Psoas muscle (tissue), 8 donors: ENCODE data around the gene SMG6. TPM values are rescaled to one million over a fixed set of nuclear protein-coding genes. Genes with fewer than 3 reads are reported as not detected.

Experiments
- ATAC-seq, 4 donors: fragments of 200-7000 bp; cut with Tn5 transposase; one replicate each; pipeline ENCODE4 v1.9.1; 2020; ENCODE audit warnings: moderate library complexity in 3 of 4, mild to moderate bottlenecking in 2 of 4
- DNase-seq, 2 donors: peaks; one replicate each; pipeline ENCODE4 v3.0.0-alpha.2; 2020
- H3K27ac ChIP-seq: fragments of 200-600 bp; one replicate; pipeline ENCODE4 v1.8.0; 2022
- H3K27me3 ChIP-seq, 3 donors: fragments of 200-600 bp in 1 of 3; one replicate each; pipeline versions ENCODE4 v1.6.1 to v1.8.0; 2013 to 2022; ENCODE audit warnings: low read length in 2 of 3, mild to moderate bottlenecking in 2 of 3, moderate library complexity in 1 of 3; ENCODE audit not compliant: insufficient read depth in 3 of 3
- H3K36me3 ChIP-seq, 2 donors: fragments of 200-600 bp in 1 of 2; one replicate each; pipeline versions ENCODE4 v1.6.1 to v1.8.0; 2013 to 2022; ENCODE audit warnings: low read depth in 1 of 2, mild to moderate bottlenecking in 1 of 2, moderate library complexity in 1 of 2; ENCODE audit not compliant: insufficient read depth in 1 of 2
- H3K4me1 ChIP-seq: fragments of 200-600 bp; one replicate; pipeline ENCODE4 v1.8.0; 2022
- H3K4me3 ChIP-seq: fragments of 200-600 bp; one replicate; pipeline ENCODE4 v1.8.0; 2022; ENCODE audit warnings: mild to moderate bottlenecking
- H3K9me3 ChIP-seq: fragments of 200-600 bp; one replicate; pipeline ENCODE4 v1.8.0; 2022
- WGBS, 3 donors: extraction: QIAGEN DNeasy Blood & Tissue Kit; methylation state at CpG; one replicate each; pipeline versions ENCODE4 v1.1.6 to v1.1.7; 2013; 5-methylcytosine and 5-hydroxymethylcytosine counted together
- intact Hi-C, 2 donors: fragments of 100-400 bp; cut with DNase I; formaldehyde crosslinking; loops; one replicate each; pipeline versions ENCODE4 v1.11.0 to v1.14.2; 2022
- polyA plus RNA-seq, 3 donors: library from polyadenylated mRNA; stranded (reverse); fragments of 200-250 nt; gene quantifications; one replicate each; pipeline ENCODE4 v1.2.3, GENCODE V29; 2013
- total RNA-seq, 4 donors: library from RNA; stranded (reverse); fragmentation: NEBNext Ultra II Directional in 2 of 4; extraction: Animal tissue kit (Norgen Biotek cat#: 25700) in 2 of 4; gene quantifications; one replicate each; pipeline versions ENCODE4 v1.2.1 to v1.2.4, GENCODE V29; 2021 to 2023
- TF ChIP-seq, protein P1 (sequence below): fragments of 200-600 bp; IDR thresholded peaks from one replicate; pipeline ENCODE4 v1.8.0; 2022; ENCODE audit warnings: antibody characterized with exemption
- donor health status: healthy with polysubstance abuse.
- donor health status: DM: no; HTN: no; CAD: no; lungs with moderate emphysema.
- donor health status: Bipolar disorder and iron deficiency.
- donor health status: healthy.
- donor health status: DM: yes; HTN: yes; CAD: no.
- donor health status: DM: no; HTN: no; CAD: no.
- donor health status: DM: no; HTN: no; CAD: no.
- donor health status: DM: yes; HTN: yes; CAD: no.

Gene SMG6
- total and polyA plus RNA-seq, 7 donors = 9.4 to 24.1 (median 16.3) TPM

DNA sequence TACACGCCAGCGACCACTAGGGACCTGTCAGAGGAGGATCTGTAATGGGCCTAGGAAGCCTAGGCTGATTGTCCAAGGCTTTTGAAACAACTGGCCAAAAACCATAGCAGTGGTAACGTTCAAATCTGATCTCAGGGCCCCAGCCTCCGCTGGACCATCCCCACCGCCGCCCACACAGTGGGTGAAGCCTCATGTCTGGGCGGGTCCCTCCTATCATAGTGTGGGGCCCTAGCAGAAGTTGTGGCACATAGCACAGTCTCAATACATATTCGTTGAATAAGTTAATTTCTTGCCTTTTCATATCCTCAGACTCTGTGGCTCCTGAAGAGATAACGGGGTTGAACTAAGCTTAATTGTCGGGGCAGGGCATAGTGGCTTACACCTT is 272.8 kb downstream of the SMG6 start:
- Histone ChIP-seq H3K36me3 (peaks cover 0 to 25% of the 10 kb centered on the region in 2 donors), H3K27ac (peak overlapping the region; percentile 93), H3K27me3 (no peaks in the 10 kb centered on the region), H3K4me1 (peaks cover 32% of the 10 kb centered on the region), H3K4me3 (peak overlapping the region; percentile 94), H3K9me3 (no peaks in the 10 kb centered on the region)
- 12 to 21% (median 18%) methylated on average over 10 of the region's 10 CpGs for WGBS, 3 donors
- no peak for ATAC-seq
- TF ChIP-seq, protein P1, sequence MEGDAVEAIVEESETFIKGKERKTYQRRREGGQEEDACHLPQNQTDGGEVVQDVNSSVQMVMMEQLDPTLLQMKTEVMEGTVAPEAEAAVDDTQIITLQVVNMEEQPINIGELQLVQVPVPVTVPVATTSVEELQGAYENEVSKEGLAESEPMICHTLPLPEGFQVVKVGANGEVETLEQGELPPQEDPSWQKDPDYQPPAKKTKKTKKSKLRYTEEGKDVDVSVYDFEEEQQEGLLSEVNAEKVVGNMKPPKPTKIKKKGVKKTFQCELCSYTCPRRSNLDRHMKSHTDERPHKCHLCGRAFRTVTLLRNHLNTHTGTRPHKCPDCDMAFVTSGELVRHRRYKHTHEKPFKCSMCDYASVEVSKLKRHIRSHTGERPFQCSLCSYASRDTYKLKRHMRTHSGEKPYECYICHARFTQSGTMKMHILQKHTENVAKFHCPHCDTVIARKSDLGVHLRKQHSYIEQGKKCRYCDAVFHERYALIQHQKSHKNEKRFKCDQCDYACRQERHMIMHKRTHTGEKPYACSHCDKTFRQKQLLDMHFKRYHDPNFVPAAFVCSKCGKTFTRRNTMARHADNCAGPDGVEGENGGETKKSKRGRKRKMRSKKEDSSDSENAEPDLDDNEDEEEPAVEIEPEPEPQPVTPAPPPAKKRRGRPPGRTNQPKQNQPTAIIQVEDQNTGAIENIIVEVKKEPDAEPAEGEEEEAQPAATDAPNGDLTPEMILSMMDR = peak; percentile 55
- peak in 1 of 2 donors; percentile 76 for DNase-seq
- intact Hi-C loops = no loop called here

DNA sequence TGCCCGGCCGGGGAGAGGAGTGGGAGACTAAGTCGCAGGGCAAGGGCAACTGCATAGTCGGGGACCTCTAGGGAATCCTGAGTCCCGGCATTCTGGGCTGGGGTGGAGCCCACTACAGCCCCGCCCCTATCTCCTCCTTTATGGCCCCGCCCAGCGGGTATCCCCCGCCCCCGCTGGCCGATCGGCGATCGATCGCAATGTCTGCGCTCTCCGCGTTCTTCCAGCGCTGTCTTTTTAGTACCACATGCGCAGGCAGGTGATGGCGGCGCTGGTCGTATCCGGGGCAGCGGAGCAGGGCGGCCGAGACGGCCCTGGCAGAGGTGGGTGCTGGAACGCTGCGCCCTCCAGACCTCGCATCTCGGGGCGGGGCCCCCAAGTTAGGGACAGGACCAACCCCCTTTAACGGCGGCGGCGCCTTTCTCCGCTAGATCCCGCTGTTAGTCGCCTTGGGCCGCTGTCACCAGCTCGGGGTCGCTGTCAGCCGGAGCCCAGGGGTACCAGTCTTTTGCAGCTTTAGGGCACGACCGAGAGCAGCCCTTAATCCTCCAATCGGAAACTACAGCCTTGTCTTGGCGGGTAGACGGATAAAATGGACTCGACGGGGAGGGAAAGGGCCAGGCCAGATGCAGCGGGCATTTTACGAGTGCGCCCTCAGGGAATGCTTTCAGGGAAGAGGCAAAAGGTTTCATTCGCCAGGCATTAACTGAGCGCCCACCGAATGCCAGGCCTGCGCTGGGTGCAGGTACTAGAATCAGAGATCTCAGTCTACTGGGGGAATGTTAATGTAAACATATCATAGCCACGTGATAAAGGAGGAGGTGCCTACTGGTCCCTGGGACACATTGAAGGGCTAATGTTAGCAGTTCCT is 273.4 kb downstream of the SMG6 start, which contains the start of gene DPH1:
Gene DPH1, plus strand, starts transcription at position 243 of the 868 bp plus-strand sequence. Its CDS starts 17 bp downstream, at position 260.
- Histone ChIP-seq H3K36me3 (peaks cover 0 to 21% of the 10 kb centered on the region in 2 donors), H3K4me1 (peaks cover 35% of the 10 kb centered on the region), H3K27ac (peak within 1 kb of the TSS; percentile 93), H3K9me3 (no peaks in the 10 kb centered on the region), H3K4me3 (peak within 1 kb of the TSS; percentile 94), H3K27me3 (no peaks in the 10 kb centered on the region)
- 0 to 1% (median 0%) methylated on average over 55 to 59 of the region's 59 CpGs for WGBS, 3 donors
- intact Hi-C loops = loop anchor here (10.0 kb wide), 2 partner anchors 65 to 365 kb away; no protein-coding TSS in a partner anchor
- DNase-seq = peak; percentile 92 to 96
- peak; percentile 88 to 92 (median 89) for ATAC-seq
- TF ChIP-seq, protein P1 = no peak

DNA sequence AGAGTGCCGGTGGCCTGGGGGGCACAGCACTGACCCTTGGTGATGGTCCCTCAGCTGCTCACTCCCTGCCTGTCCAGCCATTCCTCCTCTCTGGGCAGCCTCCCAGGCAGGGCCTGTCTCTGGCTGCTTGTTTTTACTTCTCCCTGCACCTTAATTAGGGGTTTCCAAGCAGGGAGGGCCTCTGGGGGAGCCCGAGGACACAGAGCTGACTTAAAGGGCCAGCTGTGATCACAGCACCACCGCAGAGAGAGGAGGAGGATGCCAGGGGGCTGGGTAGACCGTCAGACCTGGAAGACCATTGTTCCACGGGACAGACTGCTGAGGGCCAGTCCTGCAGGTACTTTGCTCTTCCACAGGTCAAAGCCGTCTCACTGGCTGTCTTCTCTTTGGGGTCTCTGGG is 274.8 kb downstream of the SMG6 start:
- peaks cover 37% of the 10 kb centered on the region for H3K4me1 ChIP-seq
- no peaks in the 10 kb centered on the region for H3K27me3 ChIP-seq

DNA sequence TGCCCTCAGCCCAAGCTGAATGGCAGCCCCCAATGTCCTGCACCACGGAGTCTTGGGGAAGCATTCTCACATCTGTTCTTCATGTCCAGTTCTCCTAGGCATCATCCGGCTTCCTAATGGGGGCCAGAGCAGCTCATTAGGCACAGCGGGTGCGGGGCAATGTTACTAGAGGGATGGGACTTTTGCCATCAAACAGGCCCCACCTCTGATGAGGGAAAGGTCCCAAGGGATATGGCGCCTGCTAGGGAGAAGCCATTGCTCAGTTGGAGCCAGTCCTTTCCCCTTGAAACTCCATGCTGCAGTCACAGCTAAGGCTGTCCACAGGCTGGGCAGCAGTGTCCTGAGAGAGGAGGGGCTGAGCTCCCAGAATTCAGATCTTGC is 275.4 kb downstream of the SMG6 start:
- intact Hi-C loops = loop anchor here (10.0 kb wide), 2 partner anchors 63 to 363 kb away; no protein-coding TSS in a partner anchor
- peaks cover 0 to 11% of the 10 kb centered on the region in 2 donors for H3K36me3 ChIP-seq
- H3K4me1 ChIP-seq = peaks cover 38% of the 10 kb centered on the region
- TF ChIP-seq, protein P1 = no peak
- WGBS, 3 donors = 72 to 81% (median 75%) methylated on average over 5 of the region's 5 CpGs
- no peak overlapping the region for H3K4me3 ChIP-seq
- H3K27ac ChIP-seq = no peak overlapping the region
- H3K9me3 ChIP-seq = no peaks in the 10 kb centered on the region
- DNase-seq (no peak), ATAC-seq (no peak)
- no peaks in the 10 kb centered on the region for H3K27me3 ChIP-seq

More for the DNA sequence above, 274.8 kb downstream of the SMG6 start:
- Histone ChIP-seq H3K9me3 (no peaks in the 10 kb centered on the region), H3K27ac (no peak overlapping the region), H3K4me3 (no peak overlapping the region), H3K36me3 (peaks cover 0 to 16% of the 10 kb centered on the region in 2 donors)
- 46 to 61% (median 50%) methylated on average over 6 of the region's 6 CpGs for WGBS, 3 donors
- intact Hi-C loops = loop anchor here (10.0 kb wide), 2 partner anchors 64 to 364 kb away; no protein-coding TSS in a partner anchor
- TF ChIP-seq, protein P1 = no peak
- ATAC-seq (no peak), DNase-seq (no peak)
